Measurements from ENCODE around the gene MIEF2.

DNA sequence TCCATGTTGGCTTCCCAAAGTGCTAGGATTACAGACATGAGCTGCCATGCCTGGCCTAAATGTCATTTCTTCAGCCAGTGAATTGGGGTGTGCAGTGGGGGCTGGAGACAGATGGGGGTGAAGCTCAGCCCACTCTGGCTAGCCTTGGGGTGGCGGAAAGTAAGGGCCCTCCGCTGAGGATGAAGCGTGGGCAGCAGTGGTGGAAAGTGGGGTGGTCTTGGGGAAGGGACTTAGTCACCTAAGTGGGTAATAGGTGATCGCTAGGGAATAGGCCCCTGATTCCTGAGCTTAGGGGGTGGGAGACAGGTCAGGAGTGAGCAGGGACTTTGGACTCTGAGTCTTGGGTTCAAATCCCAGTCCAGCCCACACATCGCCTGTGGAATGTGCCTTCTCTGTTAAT is 32.8 kb upstream of the MIEF2 start:
- TF ChIP-seq, protein P1, sequence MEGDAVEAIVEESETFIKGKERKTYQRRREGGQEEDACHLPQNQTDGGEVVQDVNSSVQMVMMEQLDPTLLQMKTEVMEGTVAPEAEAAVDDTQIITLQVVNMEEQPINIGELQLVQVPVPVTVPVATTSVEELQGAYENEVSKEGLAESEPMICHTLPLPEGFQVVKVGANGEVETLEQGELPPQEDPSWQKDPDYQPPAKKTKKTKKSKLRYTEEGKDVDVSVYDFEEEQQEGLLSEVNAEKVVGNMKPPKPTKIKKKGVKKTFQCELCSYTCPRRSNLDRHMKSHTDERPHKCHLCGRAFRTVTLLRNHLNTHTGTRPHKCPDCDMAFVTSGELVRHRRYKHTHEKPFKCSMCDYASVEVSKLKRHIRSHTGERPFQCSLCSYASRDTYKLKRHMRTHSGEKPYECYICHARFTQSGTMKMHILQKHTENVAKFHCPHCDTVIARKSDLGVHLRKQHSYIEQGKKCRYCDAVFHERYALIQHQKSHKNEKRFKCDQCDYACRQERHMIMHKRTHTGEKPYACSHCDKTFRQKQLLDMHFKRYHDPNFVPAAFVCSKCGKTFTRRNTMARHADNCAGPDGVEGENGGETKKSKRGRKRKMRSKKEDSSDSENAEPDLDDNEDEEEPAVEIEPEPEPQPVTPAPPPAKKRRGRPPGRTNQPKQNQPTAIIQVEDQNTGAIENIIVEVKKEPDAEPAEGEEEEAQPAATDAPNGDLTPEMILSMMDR (IDR thresholded peaks at IDR 0.05), result no peak
- no peak for TF ChIP-seq POLR2A (IDR thresholded peaks at IDR 0.05)
